MM.1S (cell line): Measurements from ENCODE around the gene CAPRIN1.

Source experiments
- EZH2 ChIP-seq: fragments of 300-600 bp; sonication (generic); optimal IDR thresholded peaks from 2 replicates; pipeline ENCODE3; 2017; ENCODE audit warnings: low read depth, mild to moderate bottlenecking, antibody characterized with exemption, low read length, mixed read lengths
- TF ChIP-seq, protein P1 (sequence below): fragments of 300-600 bp; sonication (generic); IDR thresholded peaks from 2 replicates; pipeline ENCODE4 v1.5.1; 2016; ENCODE audit warnings: antibody characterized with exemption, low read length, mixed read lengths

DNA sequence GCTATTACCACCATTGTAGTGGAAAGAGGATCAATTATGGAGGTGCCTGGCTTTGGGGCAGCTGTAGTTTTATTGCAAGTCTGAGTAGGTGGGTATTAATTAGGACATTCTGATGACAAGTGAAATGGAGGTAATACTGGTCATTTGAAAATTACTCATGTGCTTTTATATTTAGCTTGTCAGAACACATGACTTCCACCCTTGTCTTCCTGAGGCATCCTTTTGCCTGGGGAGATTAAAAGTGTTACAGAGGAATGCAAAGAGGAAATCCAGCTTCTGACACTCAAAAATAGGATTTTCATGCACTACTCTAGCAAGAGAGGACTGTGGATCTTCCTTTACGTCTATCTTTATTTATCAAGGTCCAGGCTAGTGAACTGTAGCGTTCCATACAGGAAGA, 44.7 kb upstream of the CAPRIN1 start:
- TF ChIP-seq, protein P1, sequence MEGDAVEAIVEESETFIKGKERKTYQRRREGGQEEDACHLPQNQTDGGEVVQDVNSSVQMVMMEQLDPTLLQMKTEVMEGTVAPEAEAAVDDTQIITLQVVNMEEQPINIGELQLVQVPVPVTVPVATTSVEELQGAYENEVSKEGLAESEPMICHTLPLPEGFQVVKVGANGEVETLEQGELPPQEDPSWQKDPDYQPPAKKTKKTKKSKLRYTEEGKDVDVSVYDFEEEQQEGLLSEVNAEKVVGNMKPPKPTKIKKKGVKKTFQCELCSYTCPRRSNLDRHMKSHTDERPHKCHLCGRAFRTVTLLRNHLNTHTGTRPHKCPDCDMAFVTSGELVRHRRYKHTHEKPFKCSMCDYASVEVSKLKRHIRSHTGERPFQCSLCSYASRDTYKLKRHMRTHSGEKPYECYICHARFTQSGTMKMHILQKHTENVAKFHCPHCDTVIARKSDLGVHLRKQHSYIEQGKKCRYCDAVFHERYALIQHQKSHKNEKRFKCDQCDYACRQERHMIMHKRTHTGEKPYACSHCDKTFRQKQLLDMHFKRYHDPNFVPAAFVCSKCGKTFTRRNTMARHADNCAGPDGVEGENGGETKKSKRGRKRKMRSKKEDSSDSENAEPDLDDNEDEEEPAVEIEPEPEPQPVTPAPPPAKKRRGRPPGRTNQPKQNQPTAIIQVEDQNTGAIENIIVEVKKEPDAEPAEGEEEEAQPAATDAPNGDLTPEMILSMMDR: no peak
- TF ChIP-seq EZH2: no peak
